ENCODE measurements around the gene LGALS4.
"Not testable (repeated sequence)": the region's sequence is repeated elsewhere in the genome, so short reads cannot be mapped to it uniquely, and the experiment has no call there.

Gene LGALS4

DNA sequence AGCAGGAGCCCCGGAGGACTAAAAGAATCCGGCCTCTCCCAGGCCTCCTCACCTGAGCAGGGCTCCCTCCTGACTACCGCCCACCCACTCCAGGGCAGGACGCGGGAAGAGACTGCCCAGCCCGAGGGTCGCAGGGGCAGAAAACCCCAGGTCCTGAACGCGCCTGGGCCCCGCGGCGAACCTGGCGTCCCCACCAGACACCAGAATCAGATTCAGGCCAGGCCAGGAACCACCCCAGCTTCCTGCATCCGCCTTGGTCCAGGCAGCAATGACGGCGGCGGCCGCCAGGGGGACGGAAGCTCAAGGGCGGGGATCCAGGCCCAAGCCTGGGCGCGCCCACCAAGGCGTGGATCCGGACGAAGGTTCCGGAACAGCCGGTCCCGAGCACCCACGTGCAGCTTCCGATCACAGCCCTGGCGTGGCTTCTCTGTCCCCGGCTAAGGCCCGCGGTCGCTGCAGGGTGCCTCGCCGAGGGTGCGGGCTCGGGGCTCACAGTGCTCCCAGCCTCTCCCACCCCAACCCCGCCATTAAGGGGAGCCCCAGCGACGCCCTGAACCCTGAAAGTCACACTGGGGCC lies 43.0 kb downstream of the LGALS4 start:
- no peak for DNase-seq

DNA sequence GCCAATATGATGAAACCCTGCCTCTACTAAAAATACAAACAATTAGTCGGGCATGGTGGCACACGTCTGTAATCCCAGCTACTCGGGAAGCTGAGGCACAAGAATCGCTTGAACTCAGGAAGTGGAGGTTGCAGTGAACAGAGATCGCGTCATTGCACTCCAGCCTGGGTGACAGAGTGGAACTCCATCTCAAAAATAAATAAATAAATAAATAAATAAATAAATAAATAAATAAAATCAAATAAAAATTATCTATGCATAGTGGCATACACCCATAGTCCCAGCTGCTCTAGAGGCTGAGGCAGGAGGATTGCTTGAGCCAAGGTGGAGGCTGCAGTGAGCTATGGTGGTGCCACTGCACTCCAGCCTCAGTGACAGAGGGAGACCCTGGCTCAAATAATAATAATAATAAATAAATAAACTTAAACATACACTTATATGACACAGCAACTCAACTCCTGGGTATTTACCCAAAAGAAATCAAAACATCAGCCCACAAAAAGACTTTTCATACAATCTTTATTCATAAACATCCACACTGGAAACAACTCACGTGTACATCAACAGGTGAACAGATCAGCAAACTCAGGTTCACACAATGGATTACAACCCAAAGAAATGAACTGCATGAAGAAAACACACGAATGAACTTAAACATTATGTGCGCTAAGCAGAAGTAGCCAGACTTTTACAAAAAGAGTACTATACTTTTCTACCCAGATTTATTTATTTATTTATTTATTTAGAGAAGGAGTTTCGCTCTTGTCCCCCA lies 46.3 kb downstream of the LGALS4 start:
- no peak for DNase-seq

- no peak for DNase-seq
Observed at GRCh38 chr19:38765214-38765613, 47.5 kb downstream of the LGALS4 start.

- no peak for DNase-seq
Observed at GRCh38 chr19:38763795-38764220, 48.9 kb downstream of the LGALS4 start.

- not testable (repeated sequence) for DNase-seq
Observed at GRCh38 chr19:38761884-38762389, 50.8 kb downstream of the LGALS4 start.

GRCh38 chr19:38760805-38761517 lies 51.8 kb downstream of the LGALS4 start:
- not testable (repeated sequence) for DNase-seq

- no peak for DNase-seq
Observed at GRCh38 chr19:38759590-38760003, 53.1 kb downstream of the LGALS4 start.

- not testable (repeated sequence) for DNase-seq
Observed at GRCh38 chr19:38754196-38754595, 58.5 kb downstream of the LGALS4 start.

DNA sequence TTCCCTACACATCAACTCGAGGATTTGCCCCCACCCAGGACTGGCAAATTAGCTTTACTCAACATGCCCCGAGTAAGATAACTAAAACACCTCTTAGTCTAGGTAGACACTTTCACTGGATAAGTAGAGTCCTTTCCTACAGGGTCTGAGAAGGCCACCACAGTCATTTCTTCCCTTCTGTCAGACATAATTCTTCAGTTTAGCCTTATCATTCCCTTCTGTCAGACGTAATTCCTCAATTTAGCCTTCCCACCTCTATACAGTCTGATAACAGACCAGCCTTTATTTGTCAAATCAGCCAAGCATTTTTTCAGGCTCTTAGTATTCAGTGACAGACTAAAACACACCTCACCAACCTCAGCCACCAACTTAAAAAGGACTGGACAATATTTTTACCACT lies 59.0 kb downstream of the LGALS4 start:
- not testable (repeated sequence) for DNase-seq
